H1 (cell line): ENCODE results near the gene PDP2. TPM values are rescaled to one million over a fixed set of nuclear protein-coding genes. Genes with fewer than 3 reads are reported as not detected.

Experiments
- RBBP5 ChIP-seq: IDR thresholded peaks from 2 replicates; pipeline ENCODE4 v1.7.1; 2012; ENCODE audit warnings: low read depth, mild to moderate bottlenecking, inconsistent platforms, low read length, moderate library complexity, borderline replicate concordance
- TAF1 ChIP-seq: IDR thresholded peaks from 2 replicates; pipeline ENCODE4 v1.6.1; 2011; ENCODE audit warnings: mild to moderate bottlenecking, low read depth, low read length
- polyA plus RNA-seq, 7 experiments: library from polyadenylated mRNA; depleted of rRNA in 3 of 7; stranded (reverse) in 5 of 7; unstranded in 2 of 7; fragments of >200 nt in 5 of 7; fragments of 200-250 nt in 2 of 7; gene quantifications; 1 replicate in 5 of 7; 2 replicates in 1 of 7; 4 replicates in 1 of 7; pipeline versions ENCODE4 v1.2.1 to v1.2.3, GENCODE V29; 2011 to 2013; ENCODE audit warnings: missing spikeins in 2 of 7, mixed read lengths in 2 of 7
- total RNA-seq: library from RNA; stranded (reverse); fragmentation: NEBNext Ultra II Directional; extraction: Animal tissue kit (Norgen Biotek cat#: 25700); gene quantifications from 2 replicates; pipeline ENCODE4 v1.2.1, GENCODE V29; 2021

PDP2 gene
- total and polyA plus RNA-seq, 2 of the 8 experiments (the other 6 are each of a cell fraction or from before 2014, with no cell fraction given): 11.7 to 36.5 TPM

DNA sequence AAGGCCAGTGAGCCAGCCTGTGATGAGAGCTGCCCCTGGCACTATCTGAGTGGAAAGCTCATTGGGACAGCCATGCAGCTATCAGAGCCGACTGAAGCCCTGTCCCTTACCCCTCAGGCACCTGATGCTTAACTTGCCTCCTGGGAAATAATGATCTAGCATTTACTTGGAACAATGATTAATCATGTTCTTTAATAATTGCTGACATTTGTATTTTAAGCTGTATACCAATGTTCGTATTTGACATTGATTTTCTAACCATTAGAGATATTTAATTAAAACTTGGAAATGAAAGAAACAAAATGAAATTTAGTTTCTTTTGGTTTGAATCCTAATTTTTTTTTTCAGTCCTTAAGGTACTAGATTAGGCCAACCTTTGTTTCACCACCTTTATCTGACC is 10.5 kb downstream of the PDP2 start (continued):
- TF ChIP-seq RBBP5: no peak
- TF ChIP-seq TAF1: no peak
